CD4-positive, alpha-beta T cell treated with Interferon gamma for 1 hour (primary cell): ENCODE measurements around the gene SZRD1.

Source experiments
- DNase-seq: peaks from one replicate; pipeline ENCODE4 v3.0.0-alpha.2; 2020

Gene SZRD1

DNA sequence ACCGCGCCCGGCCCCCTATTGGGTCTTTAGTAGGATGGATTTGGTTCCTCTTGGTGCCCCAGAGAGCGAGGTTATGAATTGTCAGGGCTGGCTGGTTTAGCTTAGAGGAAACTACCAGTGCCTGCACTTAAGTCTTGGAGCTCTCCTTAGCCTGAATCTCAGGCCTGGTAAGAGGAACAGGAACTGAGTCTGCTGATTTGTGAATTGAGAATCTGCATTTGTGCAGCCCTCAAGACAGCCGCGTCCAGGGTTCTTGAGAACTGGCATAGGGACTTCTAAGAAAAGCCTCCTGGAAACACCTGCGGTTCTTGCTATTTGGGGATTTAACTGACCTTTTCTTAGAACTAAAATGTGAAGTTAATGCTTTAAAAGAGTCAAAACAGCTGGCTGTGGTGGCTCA, 75.2 kb downstream of the SZRD1 start:
- DNase-seq = no peak

DNA sequence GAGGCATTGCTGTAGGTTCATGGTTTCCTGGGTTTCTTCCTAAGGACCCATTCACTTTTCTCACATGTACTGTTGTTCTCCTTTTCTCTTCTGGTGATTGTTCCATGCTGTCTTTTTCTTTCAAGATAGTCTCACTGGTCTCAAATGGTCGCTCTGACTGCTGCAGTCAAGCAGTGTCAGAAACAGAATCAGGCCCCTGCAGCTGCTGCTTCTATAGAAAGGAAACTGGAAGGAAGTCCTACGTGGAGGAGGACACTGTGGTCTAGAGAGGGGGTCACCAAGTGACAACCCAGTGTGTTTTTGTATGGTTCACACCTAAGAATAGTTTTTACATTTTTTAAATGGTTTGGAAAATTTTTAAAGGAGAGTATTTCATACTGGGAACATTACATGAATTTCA, 75.9 kb downstream of the SZRD1 start:
- no peak for DNase-seq

DNA sequence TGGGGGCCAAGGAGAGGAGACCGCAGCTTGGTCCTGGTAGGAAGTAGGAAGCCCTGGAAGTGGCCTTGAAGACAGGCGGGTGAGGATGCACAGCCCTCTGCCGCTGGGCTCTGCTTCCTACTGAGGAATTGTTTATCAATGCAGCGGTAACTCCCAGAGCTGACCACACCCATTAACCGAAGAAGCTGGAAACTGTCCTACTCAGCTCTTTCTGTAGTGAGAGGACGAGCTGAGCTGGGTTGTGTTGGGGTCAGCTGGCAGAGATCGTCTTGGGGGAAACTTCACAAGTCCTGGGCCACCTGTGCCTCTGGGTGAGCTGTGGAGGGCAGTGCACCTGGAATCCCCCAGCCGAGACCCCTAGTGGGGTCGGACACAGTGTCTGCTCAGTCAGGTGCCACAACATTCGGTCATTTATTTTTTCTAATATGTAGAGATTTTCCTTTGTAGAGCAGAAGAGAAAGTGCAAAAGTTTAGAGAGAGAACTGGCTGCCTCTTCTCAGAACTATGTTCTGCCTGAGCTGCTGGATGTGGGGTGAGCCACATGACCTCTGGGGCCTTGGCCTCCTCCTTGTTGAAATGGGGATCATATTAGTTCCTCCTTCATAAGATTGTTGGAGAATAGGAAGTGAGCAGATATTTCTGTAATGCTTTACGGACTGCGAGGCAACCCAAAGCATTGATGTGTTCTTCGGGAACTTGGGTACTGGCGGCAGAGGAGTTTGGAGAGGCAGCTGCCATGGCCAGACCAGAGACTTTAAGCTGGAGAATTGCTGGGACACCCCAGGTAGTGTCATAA, 77.1 kb downstream of the SZRD1 start:
- no peak for DNase-seq

DNA sequence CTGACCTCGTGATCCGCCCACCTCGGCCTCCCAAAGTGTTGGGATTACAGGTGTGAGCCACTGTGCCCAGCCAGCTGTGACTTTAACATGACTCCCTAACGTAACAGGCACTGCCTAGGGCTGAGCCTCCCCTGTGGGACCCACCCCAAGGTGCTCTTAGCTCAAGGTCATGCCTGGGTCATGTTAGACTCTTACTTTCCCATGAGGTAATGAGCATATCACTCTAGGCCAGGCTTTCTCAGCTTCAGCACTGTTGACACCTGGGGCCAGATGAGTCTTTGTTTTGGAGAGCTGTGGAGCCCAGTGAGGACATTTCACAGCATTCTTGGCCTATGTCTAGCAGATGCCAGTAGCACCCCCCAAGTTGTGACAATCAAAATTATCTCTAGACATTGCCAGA, 78.0 kb downstream of the SZRD1 start:
- DNase-seq = no peak

DNA sequence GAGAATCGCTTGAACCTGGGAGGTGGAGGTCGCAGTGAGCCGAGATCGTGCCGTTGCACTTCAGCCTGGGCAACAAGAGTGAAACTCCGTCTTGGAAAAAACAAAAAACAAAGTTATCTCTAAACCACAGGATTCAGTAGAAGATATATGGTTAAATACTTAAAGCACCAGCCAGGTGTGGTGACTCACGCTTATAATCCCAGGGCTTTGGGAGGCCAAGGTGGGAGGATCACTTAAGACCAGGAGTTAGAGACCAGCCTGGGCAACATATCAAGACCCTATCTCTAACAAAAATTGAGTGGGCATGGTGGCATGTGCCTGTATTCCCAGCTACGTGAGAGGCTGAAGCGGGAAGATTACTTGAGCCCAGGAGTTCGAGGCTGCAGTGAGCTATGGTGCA, 79.1 kb downstream of the SZRD1 start:
- DNase-seq = no peak

DNA sequence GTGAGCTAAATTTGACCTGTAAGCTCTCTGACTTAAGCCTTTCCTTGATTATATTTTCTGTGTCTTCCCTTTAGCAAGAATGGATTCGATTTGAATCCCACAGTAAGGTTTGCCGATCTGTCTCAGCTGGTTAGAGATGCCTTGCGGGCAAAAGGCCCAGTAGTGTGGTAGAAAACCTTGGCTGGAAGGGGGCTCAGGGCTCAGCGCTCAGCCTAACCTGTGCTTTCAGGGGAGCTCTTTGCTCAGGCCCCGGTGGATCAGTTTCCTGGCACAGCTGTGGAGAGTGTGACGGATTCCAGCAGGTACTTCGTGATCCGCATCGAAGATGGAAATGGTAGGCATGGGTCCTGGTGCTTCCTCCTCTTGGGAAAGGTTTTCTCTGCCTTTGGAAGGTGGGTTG, 80.6 kb downstream of the SZRD1 start:
- DNase-seq = no peak
